ENCODE results near the gene TAS2R3.
"Not testable (repeated sequence)": the region's sequence is repeated elsewhere in the genome, so short reads cannot be mapped to it uniquely, and the experiment has no call there.

The TAS2R3 gene

GRCh38 chr7:141770083-141770583 is 6.2 kb downstream of the TAS2R3 start:
- intact Hi-C loops (cut with DNase I); DNase-seq: not testable (repeated sequence)

GRCh38 chr7:141776374-141776773 is 12.5 kb downstream of the TAS2R3 start, which contains the start of gene TAS2R4:
TSS of gene TAS2R4 (plus strand) at chr7:141776674. CDS start at chr7:141778489, 1,815 bp downstream.
- no peak for DNase-seq
- intact Hi-C loops (cut with DNase I): no loop called here

- peak in 28 of 42 donors; percentile 5 to 74 (median 38) for DNase-seq
- intact Hi-C loops (cut with DNase I): loop anchor here (5.0 kb wide), 1 partner anchor 129 kb away; no protein-coding TSS in a partner anchor
Observed at GRCh38 chr7:141785706-141786552, 22.0 kb downstream of the TAS2R3 start.

GRCh38 chr7:141788296-141788695 is 24.4 kb downstream of the TAS2R3 start:
- intact Hi-C loops (cut with DNase I): loop anchor here (5.0 kb wide), 1 partner anchor 131 kb away; no protein-coding TSS in a partner anchor
- no peak for DNase-seq

GRCh38 chr7:141789917-141790316 is 26.0 kb downstream of the TAS2R3 start, which contains the start of gene TAS2R5:
TSS of gene TAS2R5 (plus strand) at chr7:141790217. CDS start at chr7:141790362, 145 bp downstream.
- no peak for DNase-seq
- intact Hi-C loops (cut with DNase I): loop anchor here (5.0 kb wide), 1 partner anchor 133 kb away; no protein-coding TSS in a partner anchor

- no peak for DNase-seq
- intact Hi-C loops (cut with DNase I): no loop called here
Observed at GRCh38 chr7:141792526-141792925, 28.6 kb downstream of the TAS2R3 start.
